ENCODE measurements around the gene ACAA1.

Gene ACAA1

GRCh38 chr3:38119821-38120692, 16.9 kb downstream of the ACAA1 start:
- in situ Hi-C loops (cut with MboI; ENCODE audit: low sequenced_read_pairs), result loop anchor here (10.0 kb wide), 1 partner anchor 355 kb away; no protein-coding TSS in a partner anchor

DNA sequence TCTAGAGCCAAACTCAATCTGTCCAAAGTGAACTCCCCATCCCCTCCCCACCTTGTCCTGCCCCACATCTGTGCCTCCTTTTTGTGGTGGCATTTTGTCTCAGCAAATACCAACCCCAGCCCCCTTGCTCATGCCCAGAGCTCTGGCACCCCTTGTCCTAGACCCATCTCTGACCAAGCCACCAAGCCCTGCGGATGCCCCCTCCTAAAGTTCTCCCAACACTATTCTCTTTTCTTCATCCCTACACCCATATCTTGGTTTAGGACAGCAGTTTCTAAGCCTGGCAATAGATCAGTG, 17.7 kb downstream of the ACAA1 start:
- in situ Hi-C loops (cut with MboI; ENCODE audit: low sequenced_read_pairs), result no loop called here

DNA sequence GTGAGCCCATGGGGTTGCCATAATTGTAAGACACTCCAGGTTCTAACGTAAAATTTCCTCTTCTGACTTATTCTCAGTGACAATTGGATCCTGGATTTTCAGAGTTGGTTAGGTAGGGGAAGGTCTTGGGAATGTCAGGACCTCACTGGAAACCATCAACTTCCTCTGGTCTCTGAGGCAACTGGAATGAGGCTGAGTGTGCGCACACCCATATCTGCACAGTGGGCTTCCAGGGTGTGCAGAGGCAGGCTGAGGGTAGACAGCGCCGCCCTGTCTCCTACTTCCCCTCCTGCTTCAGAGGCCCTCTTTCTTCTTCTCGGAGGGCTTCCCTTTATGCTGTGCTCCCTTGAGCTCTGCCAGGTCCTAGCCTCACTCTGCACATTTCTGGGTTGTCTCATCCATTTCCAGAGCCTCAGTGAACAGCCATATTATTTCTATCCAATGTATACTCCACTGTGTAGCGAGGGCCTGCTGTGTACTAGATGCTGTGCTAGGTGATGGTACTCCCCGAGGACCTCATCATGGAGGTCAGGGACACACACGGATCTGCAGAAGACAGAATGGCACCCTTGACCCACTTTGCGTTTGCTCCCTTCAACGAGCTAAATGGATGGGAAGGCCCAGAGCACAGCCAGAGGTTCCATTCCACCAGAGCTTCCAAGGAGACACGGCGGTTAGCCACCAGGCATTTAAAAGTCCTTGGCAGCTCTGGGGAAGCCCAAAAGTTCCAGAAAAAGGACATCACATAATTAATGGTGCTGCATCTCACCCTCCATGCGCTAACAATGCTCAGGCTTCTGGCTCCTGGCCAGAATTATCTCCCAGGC, 18.3 kb downstream of the ACAA1 start:
- in situ Hi-C loops (cut with MboI; ENCODE audit: low sequenced_read_pairs), result no loop called here

- in situ Hi-C loops (cut with MboI; ENCODE audit: low sequenced_read_pairs), result no loop called here
Measured at GRCh38 chr3:38117748-38118420, 19.0 kb downstream of the ACAA1 start.

DNA sequence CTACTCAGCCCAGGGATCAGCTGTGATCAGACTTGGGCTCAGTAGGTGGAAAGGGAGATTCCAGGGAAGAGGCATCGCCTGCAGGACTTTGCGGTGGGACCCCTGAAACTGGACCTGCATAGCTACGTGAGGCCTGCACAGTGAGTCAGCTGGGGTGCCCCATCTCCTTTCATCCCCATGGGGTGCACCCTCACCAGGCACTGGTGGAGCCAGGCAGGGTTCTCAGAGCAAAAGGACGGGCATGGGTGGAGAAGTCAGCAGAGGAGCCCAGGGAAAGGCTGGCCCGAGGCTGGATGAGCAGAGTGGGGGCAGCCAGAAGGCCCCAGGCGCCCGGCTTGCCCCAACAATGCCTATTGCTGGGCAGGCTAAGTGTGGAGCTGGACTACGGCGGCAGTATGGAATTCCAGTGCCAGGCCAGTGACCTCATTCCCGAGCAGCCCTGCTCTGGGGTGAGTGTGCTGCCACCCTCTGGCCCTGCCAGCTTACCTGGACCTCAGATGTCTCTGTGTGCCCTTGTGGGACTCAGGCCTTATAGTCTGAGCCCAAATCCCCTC, 19.7 kb downstream of the ACAA1 start:
- in situ Hi-C loops (cut with MboI; ENCODE audit: low sequenced_read_pairs), result no loop called here

- in situ Hi-C loops (cut with MboI; ENCODE audit: low sequenced_read_pairs), result no loop called here
Measured at GRCh38 chr3:38116471-38117162, 20.3 kb downstream of the ACAA1 start.

DNA sequence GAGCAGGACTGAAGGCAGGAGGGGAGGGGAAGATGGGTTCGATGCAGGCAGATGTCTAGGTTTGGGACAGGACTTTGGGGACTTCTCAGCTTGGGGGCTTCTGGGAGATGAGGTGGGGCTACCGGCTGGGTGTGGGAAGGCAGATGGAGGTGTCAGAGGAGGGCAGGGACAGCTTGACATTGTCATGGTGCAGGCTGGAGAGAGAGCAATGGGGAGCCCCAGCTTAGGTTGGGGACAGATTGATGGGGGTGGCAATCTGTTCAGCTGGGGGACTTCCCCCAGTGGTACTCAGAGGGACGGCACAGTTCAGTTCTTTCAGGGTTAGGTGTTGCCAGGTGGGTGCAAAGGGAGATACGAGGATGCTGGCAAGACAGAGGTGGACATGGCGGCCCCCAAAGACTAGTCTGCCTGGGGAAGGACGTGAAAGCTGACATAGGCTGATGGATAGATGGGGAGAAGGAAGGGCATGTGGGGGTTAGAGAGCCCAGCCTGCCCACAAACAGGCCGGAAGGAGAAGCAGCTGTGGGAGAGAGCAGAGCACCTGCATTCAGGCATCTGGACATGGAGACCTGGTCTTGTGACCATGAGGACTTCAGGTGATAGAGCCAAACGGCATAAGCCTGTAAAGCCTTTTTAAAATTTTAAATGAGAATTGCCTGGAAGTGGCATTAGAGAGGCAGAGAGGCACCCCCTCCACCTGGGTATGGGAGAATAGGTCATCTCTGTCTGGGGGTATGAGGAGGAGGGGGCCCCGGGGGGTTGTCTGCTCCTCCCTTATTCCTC, 21.1 kb downstream of the ACAA1 start:
- in situ Hi-C loops (cut with MboI; ENCODE audit: low sequenced_read_pairs), result no loop called here

- in situ Hi-C loops (cut with MboI; ENCODE audit: low sequenced_read_pairs), result no loop called here
Measured at GRCh38 chr3:38114875-38115644, 21.9 kb downstream of the ACAA1 start.

GRCh38 chr3:38114052-38114874, 22.7 kb downstream of the ACAA1 start:
- in situ Hi-C loops (cut with MboI; ENCODE audit: low sequenced_read_pairs), result no loop called here

- in situ Hi-C loops (cut with MboI; ENCODE audit: low sequenced_read_pairs), result no loop called here
Measured at GRCh38 chr3:38112378-38112761, 24.6 kb downstream of the ACAA1 start.

- in situ Hi-C loops (cut with MboI; ENCODE audit: low sequenced_read_pairs), result no loop called here
Measured at GRCh38 chr3:38111696-38112377, 25.1 kb downstream of the ACAA1 start.

GRCh38 chr3:38111201-38111600, 25.7 kb downstream of the ACAA1 start:
- in situ Hi-C loops (cut with MboI; ENCODE audit: low sequenced_read_pairs), result no loop called here

GRCh38 chr3:38110314-38111050, 26.4 kb downstream of the ACAA1 start:
- in situ Hi-C loops (cut with MboI; ENCODE audit: low sequenced_read_pairs), result no loop called here

- in situ Hi-C loops (cut with MboI; ENCODE audit: low sequenced_read_pairs), result no loop called here
Measured at GRCh38 chr3:38109580-38110313, 27.2 kb downstream of the ACAA1 start.

- in situ Hi-C loops (cut with MboI; ENCODE audit: low sequenced_read_pairs), result no loop called here
Measured at GRCh38 chr3:38108649-38109579, 28.0 kb downstream of the ACAA1 start.
